Right renal pelvis (tissue), 4 donors: ENCODE measurements around the gene RECK. TPM values are rescaled to one million over a fixed set of nuclear protein-coding genes. Genes with fewer than 3 reads are reported as not detected.
"Not testable (repeated sequence)": the region's sequence is repeated elsewhere in the genome, so short reads cannot be mapped to it uniquely, and the experiment has no call there.

Experiments
- DNase-seq, 4 donors: peaks; one replicate each; pipeline ENCODE4 v3.0.0-alpha.2; 2013; ENCODE audit warnings: low read depth in 4 of 4, low spot score in 3 of 4, missing footprints in 1 of 4
- polyA plus RNA-seq, 4 donors: library from polyadenylated mRNA; unstranded; fragments of 120-200 nt; gene quantifications; one replicate each; pipeline ENCODE4 v1.2.1, GENCODE V29; 2013; ENCODE audit not compliant: insufficient read length in 4 of 4

Gene RECK
- 10 to 100 TPM; 28.3 to 34.0 (median 32.5) TPM for polyA plus RNA-seq

GRCh38 chr9:36036780-36037548, at the start of gene RECK:
Gene RECK, plus strand, starts transcription at chr9:36036913. Its CDS starts 86 bp downstream, at chr9:36036999.
- peak; percentile 53 to 63 (median 58) for DNase-seq

- no peak for DNase-seq
Measured at GRCh38 chr9:35990155-35990554, 46.6 kb upstream of the RECK start.

GRCh38 chr9:35993136-35993535, 43.6 kb upstream of the RECK start:
- not testable (repeated sequence) for DNase-seq

GRCh38 chr9:35993976-35994720, 42.6 kb upstream of the RECK start:
- DNase-seq: no peak

- DNase-seq: no peak
Measured at GRCh38 chr9:35994959-35995358, 41.8 kb upstream of the RECK start.

GRCh38 chr9:35996358-35996970, 40.2 kb upstream of the RECK start:
- no peak for DNase-seq

- not testable (repeated sequence) for DNase-seq
Measured at GRCh38 chr9:35997016-35997415, 39.7 kb upstream of the RECK start.

GRCh38 chr9:35998333-35998732, 38.4 kb upstream of the RECK start:
- DNase-seq: no peak

GRCh38 chr9:36005891-36006290, 30.8 kb upstream of the RECK start:
- no peak for DNase-seq

GRCh38 chr9:36006549-36007315, 30.0 kb upstream of the RECK start:
- DNase-seq: no peak

- no peak for DNase-seq
Measured at GRCh38 chr9:36007316-36007708, 29.4 kb upstream of the RECK start.

- no peak for DNase-seq
Measured at GRCh38 chr9:36007852-36008251, 28.9 kb upstream of the RECK start.

- peak; percentile 23 to 30 (median 28) for DNase-seq
Measured at GRCh38 chr9:36008774-36009300, 27.9 kb upstream of the RECK start.

- no peak for DNase-seq
Measured at GRCh38 chr9:36011379-36011778, 25.3 kb upstream of the RECK start.

- no peak for DNase-seq
Measured at GRCh38 chr9:36017278-36017677, 19.4 kb upstream of the RECK start.

GRCh38 chr9:36018129-36018528, 18.6 kb upstream of the RECK start:
- DNase-seq: no peak

- no peak for DNase-seq
Measured at GRCh38 chr9:36018891-36019720, 17.6 kb upstream of the RECK start.

GRCh38 chr9:36021968-36022367, 14.7 kb upstream of the RECK start:
- DNase-seq: no peak

GRCh38 chr9:36023260-36024048, 13.3 kb upstream of the RECK start:
- DNase-seq: peak in 3 of 4 donors; percentile 48 to 62 (median 60)
